CD4-positive, alpha-beta T cell treated with Interleukin-17A for 1 hour (primary cell): ENCODE results near the gene NHEJ1.
"Not testable (repeated sequence)": the region's sequence is repeated elsewhere in the genome, so short reads cannot be mapped to it uniquely, and the experiment has no call there.

ENCODE experiments used
- DNase-seq: peaks from one replicate; pipeline ENCODE4 v3.0.0-alpha.2; 2020

NHEJ1 gene, protein sequence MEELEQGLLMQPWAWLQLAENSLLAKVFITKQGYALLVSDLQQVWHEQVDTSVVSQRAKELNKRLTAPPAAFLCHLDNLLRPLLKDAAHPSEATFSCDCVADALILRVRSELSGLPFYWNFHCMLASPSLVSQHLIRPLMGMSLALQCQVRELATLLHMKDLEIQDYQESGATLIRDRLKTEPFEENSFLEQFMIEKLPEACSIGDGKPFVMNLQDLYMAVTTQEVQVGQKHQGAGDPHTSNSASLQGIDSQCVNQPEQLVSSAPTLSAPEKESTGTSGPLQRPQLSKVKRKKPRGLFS

DNA sequence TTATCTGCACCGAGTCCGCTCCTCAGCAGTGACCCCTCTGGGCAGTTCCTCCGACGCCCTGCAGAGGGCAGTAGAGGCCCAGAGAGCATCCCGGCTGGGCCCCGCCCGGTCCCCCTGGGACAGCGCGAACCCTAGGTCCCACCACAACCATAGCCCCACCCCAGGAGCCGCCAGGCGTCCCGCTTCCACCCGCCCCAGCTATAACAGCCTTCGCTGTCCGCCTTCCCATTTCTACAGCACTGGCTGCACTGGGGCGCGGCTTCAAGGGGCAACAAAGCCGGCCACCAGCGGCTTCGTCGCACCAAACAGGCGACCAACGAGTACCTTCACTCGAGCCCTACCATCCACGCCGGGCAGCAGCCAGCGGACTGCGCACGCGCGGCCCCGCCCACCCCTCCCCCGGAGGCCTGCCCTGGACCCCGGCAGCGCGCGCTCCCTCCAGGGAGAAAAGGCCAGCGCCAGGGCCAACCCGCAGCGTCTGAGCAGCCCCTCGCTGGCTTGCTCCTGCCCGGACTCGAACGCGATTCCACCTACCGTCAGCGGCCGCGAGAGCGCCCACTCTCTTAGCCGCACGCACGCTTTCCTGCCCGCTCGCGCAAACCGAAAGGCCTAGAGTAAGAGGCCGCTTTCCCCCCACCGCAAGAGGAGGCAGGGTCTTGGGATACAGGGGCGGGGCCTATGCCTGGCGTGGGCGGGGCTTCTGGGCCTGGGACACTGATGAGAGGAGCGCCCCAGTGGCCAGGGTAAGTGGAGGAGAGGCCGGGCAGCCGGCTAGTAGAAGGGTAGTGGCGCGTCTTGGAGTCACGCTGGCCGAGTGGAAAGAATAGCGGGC, at the start of gene NHEJ1:
NHEJ1 (minus strand) TSS at position 630 of the 832 bp plus-strand sequence. CDS start 2,453 bp downstream, outside the sequence.
- peak; percentile 95 for DNase-seq

DNA sequence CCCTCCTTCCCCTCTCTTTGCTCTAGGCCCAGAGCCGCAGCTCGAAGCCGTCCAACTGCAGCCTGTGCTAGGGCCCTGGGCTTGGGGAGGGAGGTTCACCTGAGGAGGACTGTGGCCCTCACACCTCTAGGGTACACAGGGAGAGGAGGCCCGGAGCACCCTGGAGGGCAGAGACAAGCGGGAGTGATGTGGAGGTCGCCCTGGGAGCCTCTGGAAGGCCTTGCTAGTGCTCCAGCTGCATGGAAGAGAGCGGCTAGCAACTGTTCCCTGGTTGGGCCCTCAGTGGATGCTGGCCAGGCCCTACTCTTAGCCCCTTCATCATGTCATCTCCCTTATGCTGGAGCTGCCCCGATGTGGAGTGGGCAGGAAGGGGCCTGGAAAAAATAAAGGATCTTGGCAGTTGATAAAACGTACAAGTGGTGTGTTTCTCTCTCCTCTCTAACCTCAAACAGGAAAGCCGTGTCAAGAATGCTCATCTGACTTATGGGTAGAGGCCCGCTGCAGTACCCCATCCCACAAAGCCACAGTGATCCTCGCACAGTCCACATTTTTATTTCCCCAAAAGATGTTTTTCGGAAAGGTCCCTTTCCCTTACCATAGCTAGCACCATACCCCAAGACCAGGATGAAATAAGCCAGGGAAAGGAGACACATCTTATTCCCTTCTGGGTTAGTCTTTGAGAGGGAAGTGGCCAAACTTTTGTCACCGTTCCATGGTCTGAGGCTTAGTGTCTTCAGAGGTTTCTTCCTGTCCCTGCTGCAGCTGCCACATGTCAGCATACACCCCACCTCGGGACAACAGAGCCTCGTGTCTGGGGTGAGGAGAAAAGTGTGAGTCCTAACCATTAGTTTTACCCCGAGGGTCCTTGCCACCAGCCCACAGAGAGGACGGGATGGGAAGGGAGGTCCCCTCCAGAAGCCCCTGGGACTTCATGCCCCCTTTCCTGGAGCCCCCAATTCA, 48.9 kb upstream of the NHEJ1 start:
- no peak for DNase-seq

DNA sequence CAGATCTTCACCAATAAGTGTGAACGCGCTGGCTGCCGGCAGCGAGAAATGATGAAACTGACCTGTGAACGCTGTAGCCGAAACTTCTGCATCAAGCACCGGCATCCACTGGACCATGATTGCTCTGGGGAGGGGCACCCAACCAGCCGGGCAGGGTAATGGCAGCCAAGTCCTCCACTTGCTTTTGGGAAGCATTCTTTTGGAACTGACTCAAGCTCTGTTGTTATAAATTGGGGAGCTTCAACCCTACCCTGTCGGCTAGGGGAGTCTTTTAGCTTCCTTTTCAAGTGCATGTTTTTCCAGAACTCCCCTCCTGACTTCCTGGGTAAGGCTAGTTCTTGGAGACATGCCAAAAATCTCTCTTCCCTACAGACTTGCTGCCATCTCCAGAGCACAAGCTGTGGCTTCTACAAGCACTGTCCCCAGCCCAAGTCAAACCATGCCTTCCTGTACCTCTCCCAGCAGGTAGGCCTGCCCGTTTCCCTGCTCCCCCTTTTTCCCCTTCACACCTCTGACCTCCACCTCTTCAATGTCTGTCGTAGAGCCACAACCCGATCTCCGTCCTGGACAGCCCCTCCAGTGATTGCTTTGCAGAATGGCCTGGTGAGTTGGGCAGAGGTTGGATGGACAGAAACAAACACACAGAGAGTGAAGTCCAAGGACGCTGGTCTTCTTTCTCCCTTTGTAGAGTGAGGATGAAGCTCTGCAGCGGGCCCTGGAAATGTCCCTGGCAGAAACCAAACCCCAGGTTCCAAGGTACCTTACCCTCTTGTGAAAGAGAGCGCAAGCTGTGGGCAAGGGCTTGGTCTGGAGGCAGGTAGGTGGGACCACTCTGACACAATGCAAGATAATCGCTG, 47.5 kb upstream of the NHEJ1 start:
- no peak for DNase-seq

DNA sequence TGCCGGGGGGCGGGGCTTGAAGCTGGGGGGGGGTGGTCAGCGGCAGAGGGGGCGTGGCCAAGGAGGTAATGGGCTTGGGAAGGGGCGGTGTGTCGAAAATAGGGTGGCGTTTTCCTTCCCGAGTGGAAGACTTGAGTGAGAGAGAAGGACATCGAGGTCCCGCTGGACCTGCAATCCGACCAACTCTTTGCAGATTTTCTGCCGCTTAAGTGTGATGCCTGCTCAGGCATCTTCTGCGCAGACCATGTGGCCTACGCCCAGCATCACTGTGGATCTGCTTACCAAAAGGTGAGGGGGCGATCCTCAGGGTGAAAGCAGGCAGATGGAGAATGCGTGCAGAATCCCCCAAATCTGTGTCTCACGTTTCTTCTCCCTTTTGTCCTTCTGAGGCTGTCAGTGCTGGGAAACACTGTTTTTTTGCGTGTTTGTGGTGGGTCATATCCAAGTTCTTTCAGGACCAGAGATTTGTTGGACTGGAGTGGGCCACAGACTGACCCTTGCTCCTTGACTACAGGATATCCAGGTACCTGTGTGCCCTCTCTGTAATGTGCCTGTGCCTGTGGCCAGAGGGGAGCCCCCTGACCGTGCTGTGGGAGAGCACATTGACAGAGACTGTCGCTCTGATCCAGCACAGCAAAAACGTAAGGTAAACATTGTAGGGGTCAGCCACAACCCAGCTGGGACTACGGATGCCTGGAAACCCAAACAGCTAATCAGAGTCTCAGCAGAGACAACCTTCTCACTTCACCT, 46.7 kb upstream of the NHEJ1 start:
- no peak for DNase-seq

DNA sequence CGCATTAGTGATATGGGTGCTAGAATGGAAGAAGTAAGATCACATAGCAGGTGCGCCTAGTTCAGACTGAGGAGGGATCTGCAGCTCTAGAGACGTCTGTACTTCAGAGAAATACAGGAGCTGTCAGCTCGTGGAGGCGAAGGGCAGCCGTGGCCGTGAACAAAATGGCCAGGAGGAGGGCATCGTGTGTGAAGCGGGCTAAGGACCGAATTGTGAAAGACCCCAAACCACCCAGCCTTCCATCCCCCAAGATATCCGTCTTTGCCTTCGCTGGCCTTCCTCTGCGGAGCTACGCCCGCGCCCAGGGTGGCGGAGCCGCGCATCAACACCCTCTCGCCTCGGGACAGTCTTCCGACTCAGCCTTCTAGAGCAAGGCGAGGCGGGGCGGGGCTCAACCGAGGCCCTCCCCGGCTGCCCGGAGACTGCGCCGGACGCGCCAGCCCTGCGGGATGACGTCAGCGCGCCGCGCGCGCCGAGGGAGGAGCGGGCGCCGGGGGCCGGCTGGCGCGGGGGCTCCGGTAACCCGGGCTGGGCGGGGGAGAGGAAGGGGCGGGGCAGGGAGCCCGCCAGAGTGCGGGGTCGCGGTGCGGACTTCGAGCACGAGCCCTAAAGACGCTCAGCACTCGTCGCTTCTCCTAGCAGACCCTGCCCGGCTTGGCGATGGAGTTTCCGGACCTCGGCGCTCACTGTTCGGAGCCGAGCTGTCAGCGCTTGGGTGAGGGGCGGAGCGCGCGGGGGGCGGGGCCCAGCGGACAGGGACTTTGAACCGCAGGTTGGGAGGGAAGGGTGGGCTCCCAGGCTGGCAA, 45.9 kb upstream of the NHEJ1 start, which contains the start of gene ZFAND2B:
ZFAND2B (plus strand) TSS at position 455 of the 806 bp plus-strand sequence; CDS start at position 661, 206 bp downstream.
- peak; percentile 94 for DNase-seq

DNA sequence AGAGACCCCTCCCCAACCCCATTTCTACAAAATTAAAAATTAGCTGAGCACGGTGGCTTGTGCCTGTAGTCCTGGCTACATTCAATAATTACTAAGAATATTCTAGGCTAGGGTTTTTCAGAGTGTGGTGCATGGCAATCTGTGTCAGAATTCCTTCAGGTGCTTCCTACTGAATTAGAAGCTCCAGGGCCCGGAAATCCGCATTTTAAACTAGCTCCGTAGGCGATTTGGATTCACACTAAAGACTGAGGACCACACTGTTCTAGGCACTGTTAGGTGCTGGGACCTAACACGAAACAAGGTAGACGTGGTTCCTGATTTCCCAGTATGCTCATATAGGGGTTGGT, 45.3 kb upstream of the NHEJ1 start:
- no peak for DNase-seq

DNA sequence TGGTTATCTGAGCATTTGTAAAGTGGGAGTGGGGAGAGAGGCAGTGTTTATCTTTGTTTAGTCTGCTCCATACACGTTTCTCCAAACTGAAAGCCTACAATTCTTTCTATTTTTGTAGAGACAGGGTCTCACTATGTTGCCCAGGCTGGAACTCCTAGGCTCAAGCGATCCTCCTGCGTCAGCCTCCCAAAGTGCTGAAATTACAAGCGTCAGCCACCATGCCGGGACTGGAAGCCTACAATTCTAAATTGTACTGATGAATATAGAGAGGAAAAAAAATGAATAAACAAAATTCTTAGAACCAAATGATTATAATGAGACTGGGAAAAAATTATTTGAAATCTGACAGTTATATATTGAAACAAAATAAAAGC, 44.5 kb upstream of the NHEJ1 start:
- no peak for DNase-seq

DNA sequence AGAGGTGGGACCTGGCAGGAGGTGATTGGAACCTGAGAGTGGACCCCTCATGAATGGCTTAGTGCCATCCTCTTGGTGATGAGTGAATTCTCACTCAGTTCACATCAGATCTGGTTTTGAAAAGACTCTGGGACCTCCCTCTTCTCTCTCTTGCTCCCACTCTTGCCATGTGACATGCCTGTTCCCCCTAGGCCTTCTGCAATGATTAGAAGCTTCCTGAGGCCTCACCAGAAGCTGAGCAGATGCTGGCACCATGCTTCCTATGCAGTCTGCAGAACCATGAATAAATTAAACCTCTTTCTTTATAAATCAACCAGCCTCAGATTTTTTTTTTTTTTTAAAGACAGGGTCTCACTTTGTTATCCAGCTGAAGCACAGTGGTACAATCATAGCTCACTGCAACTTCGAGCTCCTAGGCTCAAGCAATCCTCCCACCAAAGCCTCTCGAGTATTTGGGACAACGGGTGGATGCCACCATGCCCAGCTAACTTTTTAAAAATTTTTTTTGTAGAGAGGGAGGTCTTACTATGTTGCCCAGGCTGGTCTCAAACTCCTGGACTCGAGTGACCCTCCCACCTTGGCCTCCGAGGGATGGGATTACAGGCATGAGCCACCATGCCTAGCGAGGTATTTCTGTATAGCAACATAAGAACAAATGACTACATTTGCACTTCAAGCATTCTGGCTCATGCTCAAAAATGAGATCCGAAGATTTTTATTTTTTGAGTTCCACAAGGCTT, 44.0 kb upstream of the NHEJ1 start:
- DNase-seq: no peak

DNA sequence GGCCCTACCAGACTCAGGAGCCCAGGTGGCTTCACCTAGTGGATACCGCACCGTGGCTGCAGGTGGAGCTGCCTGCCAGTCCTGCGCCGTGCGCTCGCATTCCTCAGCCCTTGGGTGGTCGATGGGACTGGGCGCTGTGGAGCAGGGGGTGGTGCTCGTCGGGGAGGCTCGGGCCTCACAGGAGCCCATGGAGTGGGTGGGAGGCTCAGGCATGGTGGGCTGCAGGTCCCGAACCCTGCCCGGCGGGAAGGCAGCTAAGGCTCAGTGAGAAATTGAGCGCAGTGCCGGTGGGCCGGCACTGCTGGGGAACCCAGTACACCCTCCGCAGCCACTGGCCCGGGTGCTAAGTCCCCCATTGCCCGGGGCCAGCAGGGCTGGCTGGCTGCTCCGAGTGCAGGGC, 40.7 kb upstream of the NHEJ1 start:
- DNase-seq: not testable (repeated sequence)

DNA sequence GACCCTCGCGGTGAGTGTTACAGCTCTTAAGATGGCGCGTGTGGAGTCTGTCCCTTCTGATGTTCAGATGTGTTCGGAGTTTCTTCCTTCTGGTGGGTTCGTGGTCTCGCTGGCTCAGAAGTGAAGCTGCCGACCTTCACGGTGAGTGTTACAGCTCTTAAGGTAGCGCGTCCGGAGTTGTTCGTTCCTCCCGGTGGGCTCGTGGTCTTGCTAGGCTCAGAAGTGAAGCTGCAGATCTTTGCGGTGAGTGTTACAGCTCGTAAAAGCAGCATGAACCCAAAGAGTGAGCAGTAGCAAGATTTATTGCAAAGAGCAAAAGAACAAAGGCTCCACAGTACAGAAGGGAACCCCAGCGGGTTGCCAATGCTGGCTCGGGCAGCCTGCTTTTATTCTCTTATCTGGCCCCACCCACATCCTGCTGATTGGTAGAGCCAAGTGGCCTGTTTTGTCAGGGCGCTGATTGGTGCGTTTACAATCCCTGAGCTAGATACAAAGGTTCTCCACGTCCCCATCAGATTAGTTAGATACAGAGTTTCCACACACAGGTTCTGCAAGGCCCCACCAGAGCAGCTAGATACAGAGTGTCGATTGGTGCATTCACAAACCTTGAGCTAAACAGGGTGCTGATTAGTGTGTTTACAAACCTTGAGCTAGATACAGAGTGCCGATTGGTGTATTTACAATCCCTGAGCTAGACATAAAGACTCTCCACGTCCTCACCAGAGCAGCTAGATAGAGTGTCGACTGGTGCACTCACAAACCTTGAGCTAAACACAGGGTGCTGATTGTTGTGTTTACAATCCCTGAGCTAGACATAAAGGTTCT, 40.1 kb upstream of the NHEJ1 start:
- peak; percentile 63 for DNase-seq

DNA sequence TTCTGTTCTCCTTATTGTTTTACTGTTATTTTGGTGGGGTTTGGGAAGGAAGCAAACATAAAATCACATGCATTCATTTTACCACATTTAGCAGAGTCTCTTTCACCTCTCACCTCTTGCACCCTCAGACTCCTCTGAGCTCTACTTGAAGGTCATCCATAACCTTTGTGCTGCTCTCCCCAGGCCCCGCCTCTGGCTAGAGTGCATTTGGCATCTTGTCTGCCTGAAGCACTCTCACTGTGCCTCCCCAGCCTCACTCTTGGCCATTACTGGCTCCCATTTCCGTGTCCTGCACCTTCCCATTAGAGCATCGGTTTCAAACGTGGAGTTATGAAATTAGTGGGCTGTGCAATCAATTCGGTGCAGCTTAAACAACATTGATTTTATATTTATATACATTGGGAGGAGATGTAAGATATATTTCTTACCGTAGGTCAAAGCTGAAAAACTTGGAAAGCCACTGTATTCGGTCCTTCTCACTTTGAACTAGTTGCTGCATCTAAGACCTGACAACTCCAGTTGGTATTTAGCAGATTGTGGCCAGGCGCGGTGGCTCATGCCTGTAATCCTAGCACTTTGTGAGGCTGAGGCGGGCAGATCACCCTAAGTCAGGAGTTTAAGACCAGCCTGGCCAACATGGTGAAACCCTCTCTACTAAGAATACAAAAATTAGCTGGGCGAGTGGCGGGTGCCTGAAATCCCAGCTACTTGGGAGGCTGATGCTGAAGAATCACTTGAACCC, 39.0 kb upstream of the NHEJ1 start:
- no peak for DNase-seq

DNA sequence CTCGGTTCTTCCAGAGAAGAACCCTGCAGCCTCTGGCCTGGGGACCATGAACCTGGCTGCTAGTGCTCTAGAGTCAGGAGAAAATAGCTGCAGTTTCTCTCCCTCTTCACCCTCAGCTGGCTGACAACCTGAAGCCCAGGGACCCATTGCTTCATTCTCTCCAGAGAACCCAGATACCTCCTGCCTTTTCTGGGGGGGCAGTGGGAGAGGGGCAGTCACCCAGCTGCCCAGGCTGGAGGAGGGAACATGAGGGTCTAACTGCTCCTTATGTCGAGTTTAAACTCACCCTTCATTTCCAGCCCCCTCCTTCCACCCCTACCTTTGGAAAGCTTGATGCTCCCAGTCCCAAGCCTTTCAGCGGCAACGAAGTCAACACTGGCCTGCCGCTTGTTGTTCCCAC, 38.4 kb upstream of the NHEJ1 start:
- no peak for DNase-seq

DNA sequence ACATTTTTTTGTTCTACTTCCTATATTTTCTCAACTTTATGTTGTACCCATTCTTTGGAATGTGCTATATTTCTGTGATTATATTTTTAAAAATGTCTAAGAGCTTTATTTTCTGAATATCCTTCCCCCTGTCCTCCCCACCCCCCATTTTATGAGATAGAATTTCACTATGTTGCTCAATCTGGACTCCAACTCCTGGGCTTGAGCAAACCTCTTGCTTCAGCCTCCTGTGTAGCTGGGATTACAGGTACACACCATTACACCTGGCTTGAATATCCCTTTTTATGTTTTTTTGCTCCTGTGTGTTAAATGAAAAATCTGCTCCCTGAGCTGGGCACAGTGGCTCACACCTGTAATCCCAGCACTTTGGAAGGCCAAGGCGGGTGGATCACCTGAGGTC, 36.8 kb upstream of the NHEJ1 start:
- DNase-seq: no peak

DNA sequence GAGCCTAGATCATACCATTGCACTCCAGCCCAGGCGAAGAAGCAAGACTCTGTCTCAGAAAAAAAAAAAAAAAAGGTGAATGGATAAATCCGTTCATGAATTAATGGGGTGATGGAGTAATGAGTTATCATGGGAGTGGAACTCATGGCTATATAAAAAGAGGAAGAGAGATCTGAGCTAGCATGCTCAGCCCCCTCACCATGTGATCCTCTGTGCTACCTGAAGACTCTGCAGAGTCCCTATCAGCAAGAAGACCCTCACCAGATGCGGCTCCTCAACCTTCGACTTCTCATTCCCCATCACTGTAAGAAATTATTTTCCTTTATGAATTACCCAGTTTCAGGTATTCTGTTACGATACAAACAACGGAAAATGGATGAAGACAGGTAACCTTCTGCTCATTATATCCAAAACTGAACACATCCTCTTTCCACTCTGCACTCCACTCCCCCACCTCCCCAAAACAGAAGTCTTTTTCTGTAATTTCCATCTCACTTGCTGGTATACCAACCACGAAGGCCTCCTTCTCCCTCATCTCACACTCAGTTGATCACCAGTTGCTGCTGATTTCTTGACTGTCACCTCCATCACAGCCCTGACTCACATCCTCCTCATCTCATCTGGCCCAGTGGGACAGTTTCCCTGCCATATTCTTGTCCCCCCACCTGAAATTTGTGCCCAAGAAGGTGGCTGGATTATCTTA, 26.3 kb upstream of the NHEJ1 start:
- DNase-seq: no peak

DNA sequence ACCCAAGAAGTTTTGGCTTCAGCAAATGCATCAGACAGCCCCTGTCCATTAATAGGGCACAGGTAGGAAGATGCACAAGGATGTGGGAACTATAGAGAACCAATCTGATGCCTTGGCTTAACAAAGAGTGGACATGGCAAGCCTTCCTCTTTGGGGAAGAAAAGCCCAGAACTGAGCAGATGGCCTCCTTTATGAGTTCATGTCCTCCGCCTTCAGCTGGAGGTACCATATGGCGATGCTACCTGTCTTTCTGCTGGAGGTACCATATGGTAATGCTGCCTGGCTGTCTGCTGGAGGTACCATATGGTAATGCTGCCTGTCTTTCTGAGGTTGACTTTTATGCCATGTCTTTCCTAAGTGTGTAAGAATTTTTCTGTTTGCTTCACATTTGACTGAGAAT, 23.5 kb upstream of the NHEJ1 start:
- DNase-seq: no peak

DNA sequence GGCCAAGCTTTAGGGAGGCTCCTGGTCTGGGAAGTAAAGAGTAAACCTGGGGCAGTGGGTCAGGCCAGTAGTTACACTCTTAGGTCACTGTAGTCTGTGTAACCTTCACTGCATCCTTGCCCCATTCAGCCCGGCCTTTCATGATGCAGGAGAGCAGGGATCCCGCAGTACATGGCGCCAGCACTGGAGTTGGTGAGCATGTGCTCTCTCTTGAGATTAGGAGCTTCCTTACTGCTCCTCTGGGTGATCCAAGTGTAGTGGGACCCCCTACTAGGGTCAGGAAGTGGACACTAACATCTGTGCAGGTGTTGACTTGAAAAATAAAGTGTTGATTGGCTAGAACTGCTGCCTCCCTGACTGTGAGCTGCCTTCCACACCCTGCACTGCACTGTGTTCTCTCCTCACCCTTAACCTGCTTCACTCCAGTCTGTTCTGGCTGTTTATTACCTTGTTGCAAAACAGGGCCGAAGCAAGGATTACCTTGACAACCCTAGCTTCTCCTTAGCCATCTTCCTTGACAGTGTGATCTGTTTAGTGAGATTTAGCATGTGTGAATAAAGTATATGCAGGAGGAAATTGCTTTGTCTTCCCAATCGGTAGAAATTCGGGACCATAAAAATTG, 22.6 kb upstream of the NHEJ1 start:
- no peak for DNase-seq
